OCI-LY7 (cell line): ENCODE results near the gene DAPK1. TPM values are rescaled to one million over a fixed set of nuclear protein-coding genes. Genes with fewer than 3 reads are reported as not detected.

Source experiments
- BruUV-seq: library from RNA; stranded (reverse); fragments of 400-500 nt; replicated peaks from 2 replicates; lab custom pipeline; 2021; lab: Mats Ljungman, UMichigan
- CTCF ChIA-PET: fragments of 300-600 bp; sonication (Branson Sonifier 250); formaldehyde crosslinking; loops from one replicate; lab custom pipeline; 2022; ENCODE audit warnings: antibody characterized with exemption; ENCODE audit not compliant: unreplicated experiment; lab: Charles Lee
- POLR2A ChIA-PET: fragments of 300-600 bp; sonication (Branson Sonifier 250); formaldehyde crosslinking; loops from one replicate; lab custom pipeline; 2022; ENCODE audit warnings: antibody characterized with exemption; lab: Charles Lee
- DNase-seq: peaks from one replicate; pipeline ENCODE4 v3.0.0-alpha.2; 2015; ENCODE audit warnings: low spot score
- H2AFZ ChIP-seq: fragments of 200-600 bp; sonication (generic), shearing (Covaris generic); 2 replicates; pipeline ENCODE4 v1.6.1; 2014; ENCODE audit warnings: mild to moderate bottlenecking, antibody characterized with exemption, low read length, moderate library complexity
- H3K27ac ChIP-seq: fragments of 200-600 bp; sonication (generic); 2 replicates; pipeline ENCODE4 v1.5.1; 2014; ENCODE audit warnings: mixed run types, low read depth, mild to moderate bottlenecking, moderate library complexity, low read length, inconsistent platforms; ENCODE audit not compliant: poor library complexity, severe bottlenecking
- H3K36me3 ChIP-seq: fragments of 200-600 bp; sonication (generic); 2 replicates; pipeline ENCODE4 v1.6.1; 2014; ENCODE audit warnings: mild to moderate bottlenecking, antibody characterized with exemption, low read length, moderate library complexity, mixed read lengths; ENCODE audit not compliant: insufficient read depth
- H3K4me1 ChIP-seq: fragments of 200-600 bp; sonication (generic); 2 replicates; pipeline ENCODE4 v1.5.1; 2014; ENCODE audit warnings: mild to moderate bottlenecking, low read length; ENCODE audit not compliant: insufficient read depth, poor library complexity, severe bottlenecking
- H3K4me2 ChIP-seq: fragments of 200-600 bp; sonication (generic); 2 replicates; pipeline ENCODE4 v1.6.1; 2014; ENCODE audit warnings: mild to moderate bottlenecking, low read length
- H3K4me3 ChIP-seq: fragments of 200-600 bp; sonication (generic); 2 replicates; pipeline ENCODE4 v1.5.1; 2014; ENCODE audit warnings: mild to moderate bottlenecking, low read depth, low read length; ENCODE audit not compliant: poor library complexity, severe bottlenecking
- H3K79me2 ChIP-seq: fragments of 200-600 bp; sonication (generic); 2 replicates; pipeline ENCODE4 v1.6.1; 2016; ENCODE audit warnings: low read depth, mild to moderate bottlenecking, low read length, moderate library complexity, mixed read lengths; ENCODE audit not compliant: insufficient read depth
- H3K9me2 ChIP-seq: fragments of 200-600 bp; sonication (generic); 2 replicates; pipeline ENCODE4 v1.6.1; 2016; ENCODE audit warnings: mild to moderate bottlenecking, low read length, mixed read lengths; ENCODE audit not compliant: insufficient read depth
- H3K9me3 ChIP-seq: fragments of 200-600 bp; sonication (generic); 2 replicates; pipeline ENCODE4 v1.6.1; 2014; ENCODE audit warnings: mild to moderate bottlenecking, mixed run types, low read length, mixed read lengths
- H4K20me1 ChIP-seq: fragments of 200-600 bp; sonication (generic); 2 replicates; pipeline ENCODE4 v1.6.1; 2014; ENCODE audit warnings: mild to moderate bottlenecking, antibody characterized with exemption, low read length, moderate library complexity, mixed read lengths; ENCODE audit not compliant: insufficient read depth
- CTCF ChIP-seq: fragments of 200-600 bp; sonication (generic); conservative IDR thresholded peaks from 2 replicates; pipeline ENCODE4 v1.5.1; 2014; ENCODE audit warnings: mild to moderate bottlenecking, antibody characterized with exemption, low read length, moderate library complexity, mixed read lengths
- EZH2phosphoT487 ChIP-seq: fragments of 200-600 bp; sonication (generic); IDR thresholded peaks from 2 replicates; pipeline ENCODE4 v1.6.1; 2018; ENCODE audit warnings: low read depth, borderline replicate concordance, mild to moderate bottlenecking, mixed run types, antibody characterized with exemption, low read length, moderate library complexity, mixed read lengths
- intact Hi-C: fragments of 100-400 bp; cut with micrococcal nuclease; formaldehyde crosslinking; loops from one replicate; pipeline ENCODE4 v1.10.0; 2022; ENCODE audit not compliant: unreplicated experiment
- total RNA-seq, 2 experiments: library from RNA; depleted of rRNA in 1 of 2; stranded (reverse); fragments of >200 nt in 1 of 2; shearing (Covaris generic) in 1 of 2; gene quantifications; 2 replicates each; pipeline ENCODE4 v1.2.3, GENCODE V29; 2014 to 2022

Gene DAPK1
- total RNA-seq, 2 experiments from 2014 or later: 0.25 to 3.5 TPM

- H3K4me2 ChIP-seq: no peak overlapping the region
- H3K27ac ChIP-seq: no peak overlapping the region
- DNase-seq: no peak
- H3K79me2 ChIP-seq: no peaks in the 10 kb centered on the region
- intact Hi-C loops: no loop called here
- H2AFZ ChIP-seq: peak overlapping the region; percentile 38; the same call in 1 of the 2 replicates
- no peaks in the 10 kb centered on the region for H3K36me3 ChIP-seq
- H4K20me1 ChIP-seq: no peaks in the 10 kb centered on the region
- H3K4me1 ChIP-seq: peaks cover 19% of the 10 kb centered on the region
- TF ChIP-seq CTCF (no peak), EZH2phosphoT487 (no peak)
- H3K4me3 ChIP-seq: no peak overlapping the region
- no TSS peak for BruUV-seq
- ChIA-PET CTCF (interaction anchor here (0.7 to 1.2 kb wide), 2 partner anchors 10 to 14 kb away, joined by 3 read pairs; no protein-coding TSS in a partner anchor), POLR2A (interaction anchor here (0.9 to 4.5 kb wide), 8 partner anchors 8 to 55 kb away, joined by 3 to 35 read pairs (median 6); no protein-coding TSS in a partner anchor)
- H3K9me3 ChIP-seq: no peaks in the 10 kb centered on the region
- no peaks in the 10 kb centered on the region for H3K9me2 ChIP-seq
These were observed 72.6 kb downstream of the DAPK1 start for GRCh38 chr9:87570000-87570908.

GRCh38 chr9:87572719-87573118, 75.1 kb downstream of the DAPK1 start:
- ChIA-PET POLR2A (interaction anchor here (0.6 kb wide), 1 partner anchor 33 kb away, joined by 3 read pairs; no protein-coding TSS in a partner anchor), CTCF (no interaction called here)
- no peak for DNase-seq
- Histone ChIP-seq H3K79me2 (no peaks in the 10 kb centered on the region), H3K27ac (no peak overlapping the region), H3K36me3 (no peaks in the 10 kb centered on the region), H3K4me1 (peaks cover 19% of the 10 kb centered on the region), H3K4me2 (no peak overlapping the region), H2AFZ (no peak overlapping the region), H4K20me1 (no peaks in the 10 kb centered on the region), H3K9me3 (no peaks in the 10 kb centered on the region), H3K9me2 (no peaks in the 10 kb centered on the region), H3K4me3 (no peak overlapping the region)
- TF ChIP-seq EZH2phosphoT487 (no peak), CTCF (no peak)
- no TSS peak for BruUV-seq
- intact Hi-C loops: no loop called here
